ACC112 (cell line): ENCODE measurements around the gene SPEM1.

Experiments
- H2AFZ ChIP-seq: fragments of 200-600 bp; sonication (generic); one replicate; pipeline ENCODE4 v1.6.0; 2017; ENCODE audit warnings: antibody characterized with exemption, low read length; ENCODE audit not compliant: unreplicated experiment
- H3K27ac ChIP-seq: fragments of 200-600 bp; sonication (generic); 2 replicates; pipeline ENCODE4 v1.5.1; 2014; ENCODE audit warnings: low read depth, mild to moderate bottlenecking, antibody characterized with exemption, low read length, moderate library complexity
- H3K27me3 ChIP-seq: fragments of 200-600 bp; sonication (generic); 2 replicates; pipeline ENCODE4 v1.6.1; 2014; ENCODE audit warnings: mild to moderate bottlenecking, antibody characterized with exemption, low read length, moderate library complexity, mixed read lengths; ENCODE audit not compliant: insufficient read depth
- H3K36me3 ChIP-seq: fragments of 200-600 bp; sonication (generic); 2 replicates; pipeline ENCODE4 v1.6.1; 2016; ENCODE audit warnings: mild to moderate bottlenecking, antibody characterized with exemption, low read length, moderate library complexity, mixed read lengths; ENCODE audit not compliant: insufficient read depth
- H3K4me1 ChIP-seq: fragments of 200-600 bp; sonication (generic); one replicate; pipeline ENCODE4 v1.6.1; 2016; ENCODE audit warnings: low read length, mixed read lengths; ENCODE audit not compliant: insufficient read depth, unreplicated experiment, control insufficient read depth
- H3K4me3 ChIP-seq: fragments of 200-600 bp; sonication (generic); 2 replicates; pipeline ENCODE4 v1.5.1; 2014; ENCODE audit warnings: mild to moderate bottlenecking, low read depth, low read length
- H3K79me2 ChIP-seq: fragments of 200-600 bp; sonication (generic); one replicate; pipeline ENCODE4 v1.6.0; 2016; ENCODE audit warnings: low read length; ENCODE audit not compliant: control insufficient read depth, unreplicated experiment, insufficient read depth

Gene SPEM1

GRCh38 chr17:7421186-7421585 is 1.1 kb downstream of the SPEM1 start:
- Histone ChIP-seq H3K79me2 (no peaks in the 10 kb centered on the region), H3K27ac (no peak overlapping the region), H3K4me1 (no peaks in the 10 kb centered on the region), H2AFZ (no peak overlapping the region), H3K36me3 (peaks cover 2% of the 10 kb centered on the region; the same call in 1 of the 2 replicates), H3K27me3 (no peaks in the 10 kb centered on the region), H3K4me3 (no peak overlapping the region)

- no peaks in the 10 kb centered on the region for H3K27me3 ChIP-seq
Measured at GRCh38 chr17:7423679-7424078, 3.6 kb downstream of the SPEM1 start.

GRCh38 chr17:7425316-7425715 is 5.2 kb downstream of the SPEM1 start, which contains the start of gene SPEM2:
SPEM2 (plus strand) TSS chr17:7425616; CDS start chr17:7425689, 73 bp downstream.
- Histone ChIP-seq H3K4me1 (no peaks in the 10 kb centered on the region), H2AFZ (no peak within 1 kb of the TSS), H3K4me3 (no peak within 1 kb of the TSS), H3K36me3 (no peaks in the 10 kb centered on the region), H3K27me3 (no peaks in the 10 kb centered on the region), H3K27ac (no peak within 1 kb of the TSS), H3K79me2 (no peaks in the 10 kb centered on the region)

More at GRCh38 chr17:7423679-7424078, 3.6 kb downstream of the SPEM1 start:
- no peak overlapping the region for H3K4me3 ChIP-seq
- no peaks in the 10 kb centered on the region for H3K4me1 ChIP-seq
- H3K27ac ChIP-seq = no peak overlapping the region
- no peak overlapping the region for H2AFZ ChIP-seq
- H3K36me3 ChIP-seq = no peaks in the 10 kb centered on the region
- H3K79me2 ChIP-seq = no peaks in the 10 kb centered on the region

- Histone ChIP-seq H3K27me3 (no peaks in the 10 kb centered on the region), H3K36me3 (no peaks in the 10 kb centered on the region), H3K4me1 (no peaks in the 10 kb centered on the region)
Measured at GRCh38 chr17:7425756-7426155, 5.6 kb downstream of the SPEM1 start.

GRCh38 chr17:7426203-7426863 is 6.2 kb downstream of the SPEM1 start:
- H3K27me3 ChIP-seq = no peaks in the 10 kb centered on the region
- no peak overlapping the region for H3K4me3 ChIP-seq
- no peaks in the 10 kb centered on the region for H3K4me1 ChIP-seq
- H3K79me2 ChIP-seq = no peaks in the 10 kb centered on the region
- H2AFZ ChIP-seq = no peak overlapping the region
- no peaks in the 10 kb centered on the region for H3K36me3 ChIP-seq
- H3K27ac ChIP-seq = no peak overlapping the region

More at GRCh38 chr17:7425756-7426155, 5.6 kb downstream of the SPEM1 start:
- Histone ChIP-seq H2AFZ (no peak overlapping the region), H3K4me3 (no peak overlapping the region), H3K27ac (no peak overlapping the region), H3K79me2 (no peaks in the 10 kb centered on the region)

- H3K27me3 ChIP-seq = no peaks in the 10 kb centered on the region
- no peaks in the 10 kb centered on the region for H3K4me1 ChIP-seq
- no peak overlapping the region for H3K4me3 ChIP-seq
- H3K27ac ChIP-seq = no peak overlapping the region
- H2AFZ ChIP-seq = no peak overlapping the region
- no peaks in the 10 kb centered on the region for H3K36me3 ChIP-seq
- no peaks in the 10 kb centered on the region for H3K79me2 ChIP-seq
Measured at GRCh38 chr17:7426896-7427489, 6.9 kb downstream of the SPEM1 start.

- H3K27ac ChIP-seq = no peak overlapping the region
- H3K4me1 ChIP-seq = no peaks in the 10 kb centered on the region
- H3K79me2 ChIP-seq = no peaks in the 10 kb centered on the region
- no peak overlapping the region for H2AFZ ChIP-seq
- no peaks in the 10 kb centered on the region for H3K27me3 ChIP-seq
- no peak overlapping the region for H3K4me3 ChIP-seq
- H3K36me3 ChIP-seq = no peaks in the 10 kb centered on the region
Measured at GRCh38 chr17:7427549-7427948, 7.4 kb downstream of the SPEM1 start.

- H3K27ac ChIP-seq = no peak within 1 kb of the TSS
- no peak within 1 kb of the TSS for H2AFZ ChIP-seq
- H3K79me2 ChIP-seq = no peaks in the 10 kb centered on the region
- H3K4me3 ChIP-seq = no peak within 1 kb of the TSS
- H3K36me3 ChIP-seq = no peaks in the 10 kb centered on the region
- no peaks in the 10 kb centered on the region for H3K27me3 ChIP-seq
- H3K4me1 ChIP-seq = no peaks in the 10 kb centered on the region
Measured at GRCh38 chr17:7428557-7428956, 8.4 kb downstream of the SPEM1 start, which contains the start of gene SPEM3. SPEM3 (plus strand) TSS chr17:7428857; CDS start chr17:7428903, 46 bp downstream.

- no peak overlapping the region for H2AFZ ChIP-seq
- no peak overlapping the region for H3K27ac ChIP-seq
- H3K4me1 ChIP-seq = no peaks in the 10 kb centered on the region
- H3K36me3 ChIP-seq = no peaks in the 10 kb centered on the region
- no peak overlapping the region for H3K4me3 ChIP-seq
- no peaks in the 10 kb centered on the region for H3K27me3 ChIP-seq
- H3K79me2 ChIP-seq = no peaks in the 10 kb centered on the region
Measured at GRCh38 chr17:7429722-7430121, 9.6 kb downstream of the SPEM1 start.

- no peaks in the 10 kb centered on the region for H3K4me1 ChIP-seq
Measured at GRCh38 chr17:7431231-7431630, 11.1 kb downstream of the SPEM1 start.

GRCh38 chr17:7432296-7432695 is 12.2 kb downstream of the SPEM1 start:
- Histone ChIP-seq H3K27me3 (no peaks in the 10 kb centered on the region), H3K27ac (no peak overlapping the region), H2AFZ (no peak overlapping the region), H3K36me3 (no peaks in the 10 kb centered on the region), H3K4me1 (peaks cover 2% of the 10 kb centered on the region), H3K4me3 (no peak overlapping the region), H3K79me2 (no peaks in the 10 kb centered on the region)

More at GRCh38 chr17:7431231-7431630, 11.1 kb downstream of the SPEM1 start:
- H3K27me3 ChIP-seq = no peaks in the 10 kb centered on the region
- no peak overlapping the region for H3K27ac ChIP-seq
- H3K79me2 ChIP-seq = no peaks in the 10 kb centered on the region
- H3K4me3 ChIP-seq = no peak overlapping the region
- H3K36me3 ChIP-seq = no peaks in the 10 kb centered on the region
- H2AFZ ChIP-seq = no peak overlapping the region
